ENCODE measurements around the gene COL11A1. TPM values are rescaled to one million over a fixed set of nuclear protein-coding genes. Genes with fewer than 3 reads are reported as not detected.
"Not testable (repeated sequence)": the region's sequence is repeated elsewhere in the genome, so short reads cannot be mapped to it uniquely, and the experiment has no call there.

Gene COL11A1
- polyA plus RNA-seq, 1 experiment, result 8.2 TPM

GRCh38 chr1:103142461-103142860 is 34.1 kb upstream of the COL11A1 start:
- H3K4me3 ChIP-seq (ENCODE audit: low read depth, low read length), result no peak overlapping the region
- ChIA-PET POLR2A (no interaction called here), CTCF (interaction anchor here (1.2 kb wide), 1 partner anchor 37 kb away, joined by 3 read pairs; no protein-coding TSS in a partner anchor)
- H3K27me3 ChIP-seq (ENCODE audit: control insufficient read depth, insufficient read depth, low read length), result no peaks in the 10 kb centered on the region
- H3K27ac ChIP-seq (ENCODE audit: low read depth, low read length), result no peak overlapping the region
- no peaks in the 10 kb centered on the region for H3K9me3 ChIP-seq (ENCODE audit: control insufficient read depth, insufficient read depth, low read length)
- TF ChIP-seq CTCF (IDR thresholded peaks at IDR 0.05; ENCODE audit: low read depth, low read length), result no peak
- no peak for DNase-seq (ENCODE audit: low read depth, low spot score)

- Histone ChIP-seq H3K4me3 (ENCODE audit: low read depth, low read length) (no peak overlapping the region), H3K9me3 (ENCODE audit: control insufficient read depth, insufficient read depth, low read length) (no peaks in the 10 kb centered on the region), H3K27ac (ENCODE audit: low read depth, low read length) (no peak overlapping the region), H3K27me3 (ENCODE audit: control insufficient read depth, insufficient read depth, low read length) (no peaks in the 10 kb centered on the region)
- TF ChIP-seq CTCF (IDR thresholded peaks at IDR 0.05; ENCODE audit: low read depth, low read length), result no peak
- POLR2A ChIA-PET, result no interaction called here
- CTCF ChIA-PET, result no interaction called here
- DNase-seq (ENCODE audit: low read depth, low spot score), result no peak
Measured at GRCh38 chr1:103129796-103130195, 21.5 kb upstream of the COL11A1 start.

- ChIA-PET POLR2A (no interaction called here), CTCF (no interaction called here)
- Histone ChIP-seq H3K9me3 (ENCODE audit: control insufficient read depth, insufficient read depth, low read length) (no peaks in the 10 kb centered on the region), H3K4me3 (ENCODE audit: low read depth, low read length) (no peak overlapping the region), H3K27me3 (ENCODE audit: control insufficient read depth, insufficient read depth, low read length) (no peaks in the 10 kb centered on the region), H3K27ac (ENCODE audit: low read depth, low read length) (no peak overlapping the region)
- DNase-seq (ENCODE audit: low read depth, low spot score), result no peak
- no peak for TF ChIP-seq CTCF (IDR thresholded peaks at IDR 0.05; ENCODE audit: low read depth, low read length)
Measured at GRCh38 chr1:103129255-103129654, 20.9 kb upstream of the COL11A1 start.

GRCh38 chr1:103128256-103128655 is 19.9 kb upstream of the COL11A1 start:
- H3K4me3 ChIP-seq (ENCODE audit: low read depth, low read length); POLR2A ChIA-PET; H3K27ac ChIP-seq (ENCODE audit: low read depth, low read length); H3K9me3 ChIP-seq (ENCODE audit: control insufficient read depth, insufficient read depth, low read length); CTCF ChIA-PET; DNase-seq (ENCODE audit: low read depth, low spot score); H3K27me3 ChIP-seq (ENCODE audit: control insufficient read depth, insufficient read depth, low read length): not testable (repeated sequence)

GRCh38 chr1:103125219-103125618 is 16.9 kb upstream of the COL11A1 start:
- Histone ChIP-seq H3K4me3 (ENCODE audit: low read depth, low read length) (no peak overlapping the region), H3K27ac (ENCODE audit: low read depth, low read length) (no peak overlapping the region), H3K27me3 (ENCODE audit: control insufficient read depth, insufficient read depth, low read length) (no peaks in the 10 kb centered on the region), H3K9me3 (ENCODE audit: control insufficient read depth, insufficient read depth, low read length) (no peaks in the 10 kb centered on the region)
- ChIA-PET CTCF (no interaction called here), POLR2A (no interaction called here)
- no peak for TF ChIP-seq CTCF (IDR thresholded peaks at IDR 0.05; ENCODE audit: low read depth, low read length)
- DNase-seq (ENCODE audit: low read depth, low spot score), result no peak
